Progenitor cell of endocrine pancreas (in vitro differentiated cells): Measurements from ENCODE around the gene FAM111B. TPM values are rescaled to one million over a fixed set of nuclear protein-coding genes. Genes with fewer than 3 reads are reported as not detected.

Experiments
- DNase-seq: peaks from one replicate; pipeline ENCODE4 v3.0.0; 2021; ENCODE audit warnings: low spot score; ENCODE audit not compliant: unreplicated experiment
- H3K27ac Mint-ChIP-seq: 2 replicates; pipeline ENCODE4 v1.8.0; 2021; ENCODE audit warnings: mild to moderate bottlenecking, moderate library complexity, mixed read lengths
- H3K27me3 Mint-ChIP-seq: 2 replicates; pipeline ENCODE4 v1.8.0; 2021; ENCODE audit warnings: mixed read lengths
- H3K36me3 Mint-ChIP-seq: 2 replicates; pipeline ENCODE4 v1.8.0; 2022; ENCODE audit warnings: mixed read lengths; ENCODE audit not compliant: insufficient read depth
- H3K4me1 Mint-ChIP-seq: 2 replicates; pipeline ENCODE4 v1.8.0; 2021; ENCODE audit warnings: low read depth, mixed read lengths
- H3K4me3 Mint-ChIP-seq: 2 replicates; pipeline ENCODE4 v1.8.0; 2021; ENCODE audit warnings: low read depth, mild to moderate bottlenecking, moderate library complexity, mixed read lengths
- H3K9me3 Mint-ChIP-seq: 2 replicates; pipeline ENCODE4 v1.8.0; 2021; ENCODE audit warnings: low read depth, mixed read lengths
- CTCF ChIP-seq: fragments of 200-600 bp; sonication (generic); IDR thresholded peaks from one replicate; pipeline ENCODE4 v1.5.0; 2021; ENCODE audit warnings: antibody characterized with exemption, mild to moderate bottlenecking; ENCODE audit not compliant: unreplicated experiment
- total RNA-seq: library from RNA; stranded (reverse); gene quantifications from 2 replicates; pipeline ENCODE4 v1.2.1, GENCODE V29; 2021

FAM111B gene
- total RNA-seq, 1 donor from 2014 or later: 14.7 TPM

DNA sequence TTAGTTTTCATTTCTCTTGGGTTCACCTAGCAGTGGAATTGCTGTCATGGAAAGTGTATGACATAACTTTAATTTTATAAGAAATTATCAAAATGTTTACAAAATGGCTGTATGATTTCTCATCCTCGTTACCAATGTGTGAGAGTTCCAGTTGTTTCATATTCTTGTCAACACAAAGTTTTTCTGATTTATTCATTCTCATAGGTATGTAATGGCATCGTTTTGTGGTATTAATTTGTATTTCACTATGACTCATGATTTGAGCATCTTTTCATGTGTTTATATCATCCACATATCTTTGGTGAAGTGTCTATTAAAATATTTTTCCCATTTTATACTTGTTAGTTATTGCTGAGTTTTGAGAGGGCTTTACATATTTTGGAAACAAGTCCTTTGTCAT lies 5.5 kb downstream of the FAM111B start:
- Mint-ChIP-seq H3K27me3 (peaks cover 7% of the 10 kb centered on the region), H3K36me3 (peaks cover 23% of the 10 kb centered on the region), H3K9me3 (peaks cover 6% of the 10 kb centered on the region), H3K4me1 (peaks cover 5% of the 10 kb centered on the region), H3K27ac (no peak overlapping the region), H3K4me3 (no peak overlapping the region)
- no peak for DNase-seq
- no peak for TF ChIP-seq CTCF

DNA sequence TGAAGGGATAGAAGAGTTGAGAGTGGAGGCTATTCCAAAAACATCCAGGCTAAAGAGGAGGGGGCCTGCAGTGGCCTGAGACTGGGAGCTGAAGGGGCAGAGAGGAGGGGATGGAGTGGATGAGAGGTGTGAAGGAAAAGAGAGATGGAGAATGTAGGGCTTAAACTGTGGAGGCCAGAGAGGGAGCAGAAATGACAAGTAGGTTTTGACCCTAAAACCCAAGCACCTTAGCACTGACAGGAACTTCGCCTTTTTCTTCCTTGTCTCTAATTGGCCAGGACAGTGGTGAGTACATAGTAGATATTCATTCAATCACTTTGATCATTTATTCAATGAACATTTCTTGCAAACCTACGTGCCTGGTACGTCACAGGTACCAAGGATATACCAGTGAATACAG lies 7.3 kb downstream of the FAM111B start:
- H3K36me3 Mint-ChIP-seq: peaks cover 37% of the 10 kb centered on the region

DNA sequence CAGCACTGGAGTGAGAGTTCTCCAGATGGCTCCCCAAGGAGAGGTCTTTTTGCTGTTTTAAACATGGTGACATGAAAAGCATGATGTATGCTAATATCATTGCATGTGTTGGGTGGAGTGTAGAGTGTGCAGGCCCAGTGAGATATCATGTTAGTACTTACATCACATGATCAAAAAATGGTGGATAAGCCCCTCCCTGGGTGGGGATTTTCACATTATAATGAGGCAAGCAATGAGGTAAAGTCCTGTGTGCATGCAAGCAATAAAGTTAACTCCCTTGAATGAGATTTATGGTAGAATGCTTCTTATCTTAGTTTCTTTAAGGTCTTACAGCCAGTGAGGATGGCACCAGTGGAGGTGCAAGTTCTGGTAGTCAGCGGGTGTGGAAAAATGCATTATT lies 8.5 kb downstream of the FAM111B start:
- H3K36me3 Mint-ChIP-seq: peaks cover 40% of the 10 kb centered on the region
- DNase-seq: no peak
- H3K27ac Mint-ChIP-seq: no peak overlapping the region

More for the DNA sequence above, 7.3 kb downstream of the FAM111B start:
- H3K4me1 Mint-ChIP-seq: peaks cover 2% of the 10 kb centered on the region
- H3K9me3 Mint-ChIP-seq: peaks cover 18% of the 10 kb centered on the region
- H3K27ac Mint-ChIP-seq: no peak overlapping the region
- no peak for DNase-seq
- no peak overlapping the region for H3K4me3 Mint-ChIP-seq
- TF ChIP-seq CTCF: no peak
- no peaks in the 10 kb centered on the region for H3K27me3 Mint-ChIP-seq

GRCh38 chr11:59117774-59118173 lies 10.7 kb downstream of the FAM111B start:
- Mint-ChIP-seq H3K4me3 (no peak overlapping the region), H3K27me3 (no peaks in the 10 kb centered on the region), H3K4me1 (no peaks in the 10 kb centered on the region), H3K27ac (no peak overlapping the region), H3K36me3 (peaks cover 50% of the 10 kb centered on the region), H3K9me3 (peaks cover 27% of the 10 kb centered on the region)
- no peak for DNase-seq
- TF ChIP-seq CTCF: no peak

More for the DNA sequence above, 8.5 kb downstream of the FAM111B start:
- no peak for TF ChIP-seq CTCF
- Mint-ChIP-seq H3K9me3 (peaks cover 22% of the 10 kb centered on the region), H3K4me1 (peaks cover 2% of the 10 kb centered on the region), H3K27me3 (no peaks in the 10 kb centered on the region), H3K4me3 (no peak overlapping the region)

DNA sequence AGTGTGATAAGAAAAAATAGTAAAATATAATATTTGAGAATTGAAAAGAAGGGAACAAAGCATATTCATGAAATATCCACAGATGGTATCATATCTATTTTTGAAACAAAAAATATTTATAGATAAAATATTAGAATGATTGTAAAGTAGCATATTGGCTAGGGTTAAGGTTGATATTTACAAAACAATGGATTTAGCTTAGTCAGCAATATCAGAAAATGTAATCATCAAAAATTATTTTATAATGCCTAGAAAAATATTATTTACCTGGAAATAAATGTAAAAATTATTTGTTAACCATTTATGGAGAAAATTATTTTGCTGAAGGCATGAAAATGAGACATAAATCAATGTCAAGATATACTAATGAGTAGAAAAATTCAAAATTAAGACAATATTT lies 12.8 kb downstream of the FAM111B start:
- Mint-ChIP-seq H3K4me3 (no peak overlapping the region), H3K9me3 (peaks cover 36% of the 10 kb centered on the region), H3K36me3 (peaks cover 56% of the 10 kb centered on the region), H3K27me3 (no peaks in the 10 kb centered on the region), H3K27ac (no peak overlapping the region), H3K4me1 (no peaks in the 10 kb centered on the region)
- no peak for TF ChIP-seq CTCF
- DNase-seq: no peak
